HG03378 (cell line): ENCODE results near the gene TFEB.

Experiments used
- ATAC-seq: cut with Tn5 transposase; IDR thresholded peaks from one replicate; pipeline ENCODE4 v1.9.1; 2021; ENCODE audit warnings: mild to moderate bottlenecking, moderate library complexity; ENCODE audit not compliant: unreplicated experiment

TFEB gene

GRCh38 chr6:41740366-41741162 is 5.2 kb upstream of the TFEB start:
- no peak for ATAC-seq

GRCh38 chr6:41739041-41739440 is 3.6 kb upstream of the TFEB start:
- ATAC-seq, result no peak

- ATAC-seq, result no peak
Observed at GRCh38 chr6:41737591-41738130, 2.3 kb upstream of the TFEB start.

- no peak for ATAC-seq
Observed at GRCh38 chr6:41736800-41737555, 1.6 kb upstream of the TFEB start.

GRCh38 chr6:41736186-41736733 is 852 bp upstream of the TFEB start:
- ATAC-seq, result no peak

- peak; percentile 8 for ATAC-seq
Observed at GRCh38 chr6:41734666-41735426, 562 bp downstream of the TFEB start.

- no peak for ATAC-seq
Observed at GRCh38 chr6:41733707-41734665, 1.4 kb downstream of the TFEB start.

GRCh38 chr6:41733360-41733706 is 2.1 kb downstream of the TFEB start:
- ATAC-seq, result no peak

GRCh38 chr6:41732591-41733359 is 2.6 kb downstream of the TFEB start:
- peak; percentile 42 for ATAC-seq

- no peak for ATAC-seq
Observed at GRCh38 chr6:41732149-41732548, 3.3 kb downstream of the TFEB start.

- ATAC-seq, result no peak
Observed at GRCh38 chr6:41731561-41732086, 3.8 kb downstream of the TFEB start.

GRCh38 chr6:41730531-41731436 is 4.6 kb downstream of the TFEB start:
- ATAC-seq, result no peak

- ATAC-seq, result no peak
Observed at GRCh38 chr6:41729624-41730023, 5.8 kb downstream of the TFEB start.

GRCh38 chr6:41728954-41729353 is 6.5 kb downstream of the TFEB start:
- no peak for ATAC-seq

- no peak for ATAC-seq
Observed at GRCh38 chr6:41728073-41728936, 7.1 kb downstream of the TFEB start.

GRCh38 chr6:41727705-41728072 is 7.7 kb downstream of the TFEB start:
- no peak for ATAC-seq

- ATAC-seq, result no peak
Observed at GRCh38 chr6:41726876-41727275, 8.5 kb downstream of the TFEB start.
